Liver (tissue), 9 donors: Measurements from ENCODE around the gene SLC45A2. TPM values are rescaled to one million over a fixed set of nuclear protein-coding genes. Genes with fewer than 3 reads are reported as not detected.

Source experiments
- DNase-seq: peaks from one replicate; pipeline ENCODE4 v3.0.0-alpha.2; 2017; ENCODE audit warnings: low spot score
- H3K27ac ChIP-seq, 2 donors: one replicate each; pipeline ENCODE4 v1.7.0; 2013; ENCODE audit warnings: inconsistent platforms in 2 of 2, low read length in 2 of 2, control low read depth in 1 of 2, low read depth in 1 of 2, mild to moderate bottlenecking in 1 of 2
- H3K27me3 ChIP-seq, 4 donors: one replicate each; pipeline versions ENCODE4 v1.6.1 to v1.7.0; 2013; ENCODE audit warnings: low read length in 3 of 4, inconsistent platforms in 1 of 4, mild to moderate bottlenecking in 1 of 4, moderate library complexity in 1 of 4; ENCODE audit not compliant: control insufficient read depth in 4 of 4, insufficient read depth in 4 of 4
- H3K36me3 ChIP-seq, 4 donors: one replicate each; pipeline versions ENCODE4 v1.6.1 to v1.7.0; 2013; ENCODE audit warnings: low read length in 3 of 4, mild to moderate bottlenecking in 3 of 4, low read depth in 1 of 4, moderate library complexity in 1 of 4; ENCODE audit not compliant: control insufficient read depth in 4 of 4, insufficient read depth in 3 of 4
- H3K4me1 ChIP-seq, 4 donors: one replicate each; pipeline versions ENCODE4 v1.6.1 to v1.7.0; 2013; ENCODE audit warnings: low read length in 3 of 4, mild to moderate bottlenecking in 3 of 4, moderate library complexity in 1 of 4; ENCODE audit not compliant: control insufficient read depth in 4 of 4, insufficient read depth in 4 of 4
- H3K4me3 ChIP-seq, 3 donors: one replicate each; pipeline versions ENCODE4 v1.6.1 to v1.7.0; 2013; ENCODE audit warnings: low read length in 3 of 3, control low read depth in 1 of 3, low read depth in 1 of 3, mild to moderate bottlenecking in 1 of 3
- H3K9ac ChIP-seq, 2 donors: one replicate each; pipeline ENCODE4 v1.7.0; 2013; ENCODE audit warnings: low read length in 2 of 2, mild to moderate bottlenecking in 2 of 2, moderate library complexity in 2 of 2, control low read depth in 1 of 2, low read depth in 1 of 2
- H3K9me3 ChIP-seq, 4 donors: one replicate each; pipeline versions ENCODE4 v1.6.1 to v1.7.0; 2013; ENCODE audit warnings: low read length in 3 of 4; ENCODE audit not compliant: control insufficient read depth in 4 of 4
- ATF3 ChIP-seq: IDR thresholded peaks from 2 replicates; pipeline ENCODE4 v1.6.1; 2016; ENCODE audit warnings: antibody characterized with exemption
- EGR1 ChIP-seq, 2 donors: IDR thresholded peaks; 2 replicates each; pipeline ENCODE4 v1.6.1; 2016 to 2018; ENCODE audit warnings: antibody characterized with exemption in 2 of 2, low read depth in 2 of 2
- FOXA1 ChIP-seq: IDR thresholded peaks from 2 replicates; pipeline ENCODE4 v1.6.1; 2016; ENCODE audit warnings: antibody characterized with exemption
- FOXA2 ChIP-seq: IDR thresholded peaks from 2 replicates; pipeline ENCODE4 v1.6.1; 2016; ENCODE audit warnings: antibody characterized with exemption
- HNF4A ChIP-seq, 2 donors: conservative IDR thresholded peaks; 2 replicates each; pipeline ENCODE4 v1.6.1; 2016; ENCODE audit warnings: antibody characterized with exemption in 2 of 2, mild to moderate bottlenecking in 2 of 2
- HNF4G ChIP-seq: IDR thresholded peaks from 2 replicates; pipeline ENCODE4 v1.6.1; 2016; ENCODE audit warnings: antibody characterized with exemption
- JUND ChIP-seq, 2 donors: IDR thresholded peaks; 2 replicates each; pipeline ENCODE4 v1.6.1; 2016; ENCODE audit warnings: antibody characterized with exemption in 2 of 2
- NR2F2 ChIP-seq: IDR thresholded peaks from 2 replicates; pipeline ENCODE4 v1.6.1; 2016; ENCODE audit warnings: antibody characterized with exemption
- RAD21 ChIP-seq, 2 donors: IDR thresholded peaks; 2 replicates each; pipeline ENCODE4 v1.6.1; 2016; ENCODE audit warnings: antibody characterized with exemption in 2 of 2, mild to moderate bottlenecking in 2 of 2
- REST ChIP-seq: IDR thresholded peaks from 2 replicates; pipeline ENCODE4 v1.6.1; 2016; ENCODE audit warnings: antibody characterized with exemption, mild to moderate bottlenecking
- RXRA ChIP-seq, 2 donors: IDR thresholded peaks; 2 replicates each; pipeline ENCODE4 v1.6.1; 2017 to 2018; ENCODE audit warnings: antibody characterized with exemption in 2 of 2, mild to moderate bottlenecking in 1 of 2
- SP1 ChIP-seq: IDR thresholded peaks from 2 replicates; pipeline ENCODE4 v1.6.1; 2018; ENCODE audit warnings: antibody characterized with exemption, mild to moderate bottlenecking
- YY1 ChIP-seq: IDR thresholded peaks from 2 replicates; pipeline ENCODE4 v1.6.1; 2016; ENCODE audit warnings: antibody characterized with exemption, mild to moderate bottlenecking
- WGBS: extraction: QIAGEN DNeasy Blood & Tissue Kit; methylation state at CpG from one replicate; pipeline ENCODE4 v1.1.7; 2013; 5-methylcytosine and 5-hydroxymethylcytosine counted together
- polyA plus RNA-seq, 2 donors: library from polyadenylated mRNA; stranded (reverse) in 1 of 2; unstranded in 1 of 2; fragments of 200-250 nt in 1 of 2; fragments of >200 nt in 1 of 2; fragmentation: Nextera tagmentation in 1 of 2; extraction: Ambion mirVana in 1 of 2; gene quantifications; one replicate each; pipeline versions ENCODE4 v1.2.1 to v1.2.3, GENCODE V29; 2013 to 2015
- total RNA-seq, 2 donors: library from RNA; depleted of rRNA; stranded (reverse); fragments of >200 nt; gene quantifications; one replicate each; pipeline ENCODE4 v1.2.3, GENCODE V29; 2014
- TF ChIP-seq, protein P1 (sequence below): fragments of 150-350 bp; IDR thresholded peaks from 2 replicates; pipeline ENCODE4 v1.5.1; 2017; ENCODE audit warnings: improper control_type of control experiment, low read depth, low read length; ENCODE audit not compliant: missing input control
- donor health status: healthy.
- donor health status: healthy.
- donor health status: healthy.
- donor health status: healthy.
- donor health status: healthy.

Gene SLC45A2
- total and polyA plus RNA-seq, 4 donors = 0.01 to 1.3 TPM; not detected in 2

DNA sequence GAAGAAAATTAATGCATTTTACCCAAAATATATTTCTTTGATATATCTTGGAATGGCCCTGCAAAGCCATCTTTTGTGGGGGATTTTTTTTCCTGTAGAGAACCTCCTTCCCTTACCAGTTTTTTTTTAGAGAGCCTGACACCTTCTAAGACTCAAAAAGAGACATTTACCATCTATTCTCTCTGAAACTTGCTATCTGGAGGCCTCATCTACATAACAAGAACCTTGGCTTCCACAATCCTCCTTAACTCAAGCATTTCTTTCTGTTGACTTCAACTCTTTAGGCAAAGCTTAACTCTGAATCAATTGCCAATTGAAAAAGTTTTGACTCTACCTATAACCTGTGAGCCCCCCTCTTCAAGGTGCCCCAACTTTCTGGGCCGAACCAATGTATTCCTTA lies 6.2 kb downstream of the SLC45A2 start:
- Histone ChIP-seq H3K4me1 (peaks cover 0 to 3% (median 1%) of the 10 kb centered on the region in 4 donors), H3K9me3 (no peaks in the 10 kb centered on the region), H3K9ac (no peak overlapping the region), H3K4me3 (no peak overlapping the region), H3K36me3 (peaks cover 0 to 6% (median 1%) of the 10 kb centered on the region in 4 donors), H3K27me3 (no peaks in the 10 kb centered on the region), H3K27ac (no peak overlapping the region)
- WGBS = 97% methylated on average over 1 of the region's 1 CpG
- TF ChIP-seq YY1 (no peak), HNF4G (no peak), RAD21 (IDR thresholded peaks at IDR 0.05) (no peak), RXRA (IDR thresholded peaks at IDR 0.05) (no peak), ATF3 (no peak), FOXA2 (no peak), NR2F2 (no peak)
- no peak for DNase-seq

GRCh38 chr5:33976307-33976706 lies 8.2 kb downstream of the SLC45A2 start:
- peaks cover 0 to 6% (median 1%) of the 10 kb centered on the region in 4 donors for H3K36me3 ChIP-seq
- no peak for DNase-seq
- no peak overlapping the region for H3K27ac ChIP-seq
- no peaks in the 10 kb centered on the region for H3K9me3 ChIP-seq
- peaks cover 0 to 3% (median 1%) of the 10 kb centered on the region in 4 donors for H3K4me1 ChIP-seq
- no peak overlapping the region for H3K9ac ChIP-seq
- H3K27me3 ChIP-seq = no peaks in the 10 kb centered on the region
- H3K4me3 ChIP-seq = no peak overlapping the region
- TF ChIP-seq REST = no peak
- TF ChIP-seq RXRA (IDR thresholded peaks at IDR 0.05) = no peak
- TF ChIP-seq FOXA2 = no peak
- WGBS = 86% methylated on average over 1 of the region's 1 CpG

DNA sequence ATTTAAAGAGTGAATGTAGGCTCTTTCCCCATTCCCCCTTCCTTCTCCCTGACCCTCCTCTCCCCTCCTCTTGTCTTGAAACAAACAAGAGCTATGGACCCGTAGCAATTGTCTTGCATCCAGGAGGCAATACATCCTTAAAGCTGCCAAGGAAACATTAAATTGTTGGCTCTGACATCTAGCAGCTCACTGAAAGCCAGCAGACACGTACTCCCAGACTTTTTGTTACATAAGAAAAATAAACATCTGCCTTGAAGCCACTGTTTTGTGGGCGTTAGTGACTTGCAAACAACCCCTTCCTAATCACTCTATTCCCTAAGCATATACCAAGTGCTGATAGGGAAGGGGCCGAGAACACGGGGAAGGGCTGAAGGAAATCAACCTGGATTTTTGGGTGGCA lies 8.6 kb downstream of the SLC45A2 start:
- WGBS = 59% methylated on average over 5 of the region's 5 CpGs
- no peak for DNase-seq

More for the DNA sequence above, 8.6 kb downstream of the SLC45A2 start:
- peaks cover 0 to 6% (median 1%) of the 10 kb centered on the region in 4 donors for H3K36me3 ChIP-seq
- no peaks in the 10 kb centered on the region for H3K9me3 ChIP-seq
- H3K27me3 ChIP-seq = no peaks in the 10 kb centered on the region
- H3K4me3 ChIP-seq = no peak overlapping the region
- no peak overlapping the region for H3K27ac ChIP-seq
- TF ChIP-seq FOXA2 (no peak), HNF4G (no peak), JUND (IDR thresholded peaks at IDR 0.05) (no peak), NR2F2 (no peak), ATF3 (no peak), RAD21 (IDR thresholded peaks at IDR 0.05) (no peak), FOXA1 (no peak), SP1 (no peak), RXRA (IDR thresholded peaks at IDR 0.05) (no peak), HNF4A (conservative IDR thresholded peaks at IDR 0.05) (no peak), EGR1 (IDR thresholded peaks at IDR 0.05; ENCODE audit: low read depth in 2 of 2) (no peak), YY1 (no peak)
- TF ChIP-seq, protein P1, sequence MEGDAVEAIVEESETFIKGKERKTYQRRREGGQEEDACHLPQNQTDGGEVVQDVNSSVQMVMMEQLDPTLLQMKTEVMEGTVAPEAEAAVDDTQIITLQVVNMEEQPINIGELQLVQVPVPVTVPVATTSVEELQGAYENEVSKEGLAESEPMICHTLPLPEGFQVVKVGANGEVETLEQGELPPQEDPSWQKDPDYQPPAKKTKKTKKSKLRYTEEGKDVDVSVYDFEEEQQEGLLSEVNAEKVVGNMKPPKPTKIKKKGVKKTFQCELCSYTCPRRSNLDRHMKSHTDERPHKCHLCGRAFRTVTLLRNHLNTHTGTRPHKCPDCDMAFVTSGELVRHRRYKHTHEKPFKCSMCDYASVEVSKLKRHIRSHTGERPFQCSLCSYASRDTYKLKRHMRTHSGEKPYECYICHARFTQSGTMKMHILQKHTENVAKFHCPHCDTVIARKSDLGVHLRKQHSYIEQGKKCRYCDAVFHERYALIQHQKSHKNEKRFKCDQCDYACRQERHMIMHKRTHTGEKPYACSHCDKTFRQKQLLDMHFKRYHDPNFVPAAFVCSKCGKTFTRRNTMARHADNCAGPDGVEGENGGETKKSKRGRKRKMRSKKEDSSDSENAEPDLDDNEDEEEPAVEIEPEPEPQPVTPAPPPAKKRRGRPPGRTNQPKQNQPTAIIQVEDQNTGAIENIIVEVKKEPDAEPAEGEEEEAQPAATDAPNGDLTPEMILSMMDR = no peak
- no peak overlapping the region for H3K9ac ChIP-seq
- H3K4me1 ChIP-seq = peaks cover 0 to 2% (median under 1%) of the 10 kb centered on the region in 4 donors
